GM23338 (cell line): ENCODE measurements around the gene HBS1L. TPM values are rescaled to one million over a fixed set of nuclear protein-coding genes. Genes with fewer than 3 reads are reported as not detected.

Experiments used
- ATAC-seq: fragments of 200-7000 bp; cut with Tn5 transposase; 3 replicates; pipeline ENCODE4 v1.9.1; 2020
- DNase-seq: peaks from one replicate; pipeline ENCODE4 v3.0.0-alpha.2; 2015; ENCODE audit warnings: low spot score
- H2AFZ ChIP-seq: fragments of 200-600 bp; sonication (generic); 2 replicates; pipeline ENCODE4 v1.8.0; 2016; ENCODE audit warnings: antibody characterized with exemption, mild to moderate bottlenecking, moderate library complexity
- H3F3A ChIP-seq: fragments of 200-600 bp; sonication (generic); replicated peaks from 2 replicates; pipeline ENCODE4 v1.8.0; 2017; ENCODE audit warnings: antibody characterized with exemption, mixed run types, low read depth
- H3K27ac ChIP-seq: fragments of 200-600 bp; sonication (generic); 2 replicates; pipeline ENCODE4 v1.6.1; 2016; ENCODE audit warnings: low read depth
- H3K27me3 ChIP-seq: fragments of 200-600 bp; sonication (generic); 2 replicates; pipeline ENCODE4 v1.8.0; 2016; ENCODE audit warnings: mild to moderate bottlenecking, mixed run types, moderate library complexity; ENCODE audit not compliant: insufficient read depth
- H3K36me3 ChIP-seq: fragments of 200-600 bp; sonication (generic); 2 replicates; pipeline ENCODE4 v1.8.0; 2016; ENCODE audit warnings: mild to moderate bottlenecking; ENCODE audit not compliant: insufficient read depth
- H3K4me1 ChIP-seq: fragments of 200-600 bp; sonication (generic); 2 replicates; pipeline ENCODE4 v1.8.0; 2016; ENCODE audit warnings: mild to moderate bottlenecking, moderate library complexity; ENCODE audit not compliant: insufficient read depth
- H3K4me2 ChIP-seq: fragments of 200-600 bp; sonication (generic); 2 replicates; pipeline ENCODE4 v1.7.1; 2017; ENCODE audit warnings: mixed run types
- H3K4me3 ChIP-seq: fragments of 200-600 bp; sonication (generic); 2 replicates; pipeline ENCODE4 v1.6.1; 2016; ENCODE audit warnings: mixed run types
- H3K79me2 ChIP-seq: fragments of 200-600 bp; sonication (generic); replicated peaks from 2 replicates; pipeline ENCODE4 v1.8.0; 2017; ENCODE audit warnings: mild to moderate bottlenecking; ENCODE audit not compliant: insufficient read depth
- H3K9me2 ChIP-seq: fragments of 200-600 bp; sonication (generic); 2 replicates; pipeline ENCODE4 v1.8.0; 2017; ENCODE audit not compliant: insufficient read depth
- H4K20me1 ChIP-seq: fragments of 200-600 bp; sonication (generic); replicated peaks from 2 replicates; pipeline ENCODE4 v1.8.0; 2017; ENCODE audit warnings: mild to moderate bottlenecking; ENCODE audit not compliant: insufficient read depth
- H3K27ac Mint-ChIP-seq: 2 replicates; pipeline ENCODE4 v1.8.0; 2020; ENCODE audit warnings: inconsistent platforms, mild to moderate bottlenecking, moderate library complexity, mixed read lengths
- H3K27me3 Mint-ChIP-seq: 3 replicates; pipeline ENCODE4 v1.8.0; 2022; ENCODE audit warnings: low read depth, mild to moderate bottlenecking, moderate library complexity, mixed read lengths, inconsistent platforms; ENCODE audit not compliant: insufficient read depth, poor library complexity
- H3K36me3 Mint-ChIP-seq: 3 replicates; pipeline ENCODE4 v1.8.0; 2021; ENCODE audit warnings: low read depth, mild to moderate bottlenecking, inconsistent platforms, moderate library complexity, mixed read lengths
- H3K4me1 Mint-ChIP-seq: 3 replicates; pipeline ENCODE4 v1.8.0; 2020; ENCODE audit warnings: mild to moderate bottlenecking, inconsistent platforms, mixed read lengths
- H3K4me3 Mint-ChIP-seq: 3 replicates; pipeline ENCODE4 v1.8.0; 2021; ENCODE audit warnings: moderate library complexity, mild to moderate bottlenecking, inconsistent platforms, mixed read lengths
- H3K9me3 Mint-ChIP-seq: 3 replicates; pipeline ENCODE4 v1.8.0; 2020; ENCODE audit warnings: moderate library complexity, mild to moderate bottlenecking, inconsistent platforms, mixed read lengths
- CREB1 ChIP-seq: fragments of 250-450 bp; sonication (Bioruptor Pico); IDR thresholded peaks from 2 replicates; pipeline ENCODE4 v1.5.0; 2020; ENCODE audit warnings: low read depth, mild to moderate bottlenecking, moderate library complexity
- CTCF ChIP-seq, 2 experiments: fragments of 200-600 bp in 1 of 2; sonication (generic) in 1 of 2; conservative IDR thresholded peaks; 2 replicates each; pipeline versions ENCODE4 v1.5.1 to v1.6.1; 2016 to 2017; ENCODE audit warnings: antibody characterized with exemption in 2 of 2, low read depth in 2 of 2, mild to moderate bottlenecking in 2 of 2, moderate library complexity in 1 of 2
- EZH2 ChIP-seq: fragments of 200-600 bp; sonication (generic); IDR thresholded peaks from one replicate; pipeline ENCODE4 v1.8.0; 2017; ENCODE audit warnings: antibody characterized with exemption, mild to moderate bottlenecking, low read depth; ENCODE audit not compliant: unreplicated experiment
- EZH2phosphoT487 ChIP-seq: fragments of 200-600 bp; sonication (generic); IDR thresholded peaks from one replicate; pipeline ENCODE4 v1.8.1; 2018; ENCODE audit warnings: antibody characterized with exemption; ENCODE audit not compliant: unreplicated experiment
- JUNB ChIP-seq: IDR thresholded peaks from one replicate; pipeline ENCODE4 v1.6.1; 2016; ENCODE audit warnings: antibody characterized with exemption; ENCODE audit not compliant: unreplicated experiment
- NANOG ChIP-seq: IDR thresholded peaks from 2 replicates; pipeline ENCODE4 v1.6.1; 2016; ENCODE audit warnings: antibody characterized with exemption, borderline replicate concordance
- REST ChIP-seq: IDR thresholded peaks from one replicate; pipeline ENCODE4 v1.6.1; 2018; ENCODE audit warnings: antibody characterized with exemption; ENCODE audit not compliant: unreplicated experiment
- ZNF114 ChIP-seq: fragments of 250-450 bp; sonication (Bioruptor Pico); IDR thresholded peaks from 2 replicates; pipeline ENCODE4 v1.5.0; 2020; ENCODE audit warnings: mild to moderate bottlenecking, moderate library complexity
- ZNF462 ChIP-seq: fragments of 250-450 bp; sonication (Bioruptor Pico); IDR thresholded peaks from 2 replicates; pipeline ENCODE4 v1.5.0; 2020; ENCODE audit warnings: mild to moderate bottlenecking, moderate library complexity
- polyA plus RNA-seq: library from polyadenylated mRNA; unstranded; fragments of >200 nt; fragmentation: Nextera tagmentation; extraction: Ambion mirVana; gene quantifications from 2 replicates; pipeline ENCODE4 v1.2.1, GENCODE V29; 2016
- total RNA-seq: library from RNA; depleted of rRNA; stranded (reverse); fragments of >200 nt; shearing (Covaris generic); gene quantifications from 2 replicates; pipeline ENCODE4 v1.2.3, GENCODE V29; 2014

The HBS1L gene
- total and polyA plus RNA-seq, 2 experiments from 2014 or later = 59.9 to 94.1 TPM

GRCh38 chr6:134921721-134922261 is 132.8 kb downstream of the HBS1L start (continued):
- TF ChIP-seq ZNF114 (CRISPR knock-in tag) = no peak

- no peak overlapping the region for H3K27ac ChIP-seq
- no peaks in the 10 kb centered on the region for H3K27me3 Mint-ChIP-seq
- no peaks in the 10 kb centered on the region for H3K79me2 ChIP-seq
- H4K20me1 ChIP-seq = no peaks in the 10 kb centered on the region
- H3K4me2 ChIP-seq = no peak overlapping the region
- H3K9me3 Mint-ChIP-seq = no peaks in the 10 kb centered on the region
- H3F3A ChIP-seq = no peaks in the 10 kb centered on the region
- no peak overlapping the region for H3K4me3 Mint-ChIP-seq
- H3K4me1 ChIP-seq = no peaks in the 10 kb centered on the region
- H2AFZ ChIP-seq = peak overlapping the region; percentile 76; the same call in 1 of the 2 replicates
- no peak overlapping the region; the same call in 1 of the 2 replicates for H3K27ac Mint-ChIP-seq
- ATAC-seq (peak; percentile 31; the same call in 1 of the 3 replicates), DNase-seq (no peak)
- no peaks in the 10 kb centered on the region; the same call in none of the 2 replicates for H3K9me2 ChIP-seq
- no peak overlapping the region for H3K4me3 ChIP-seq
- H3K36me3 Mint-ChIP-seq = no peaks in the 10 kb centered on the region
- TF ChIP-seq EZH2 = no peak
- TF ChIP-seq CREB1 = no peak
- TF ChIP-seq ZNF462 = no peak
- TF ChIP-seq EZH2phosphoT487 = no peak
- no peak for TF ChIP-seq REST
- TF ChIP-seq NANOG = no peak
- no peak for TF ChIP-seq CTCF (conservative IDR thresholded peaks at IDR 0.05; ENCODE audit: low read depth in 2 of 2)
- TF ChIP-seq JUNB = no peak
- no peaks in the 10 kb centered on the region for H3K27me3 ChIP-seq
- H3K4me1 Mint-ChIP-seq = peaks cover 3% of the 10 kb centered on the region
- H3K36me3 ChIP-seq = no peaks in the 10 kb centered on the region
These were observed 133.3 kb downstream of the HBS1L start for GRCh38 chr6:134921276-134921675.
